ENCODE data around the gene POU4F1. TPM values are rescaled to one million over a fixed set of nuclear protein-coding genes. Genes with fewer than 3 reads are reported as not detected.

The POU4F1 gene, protein sequence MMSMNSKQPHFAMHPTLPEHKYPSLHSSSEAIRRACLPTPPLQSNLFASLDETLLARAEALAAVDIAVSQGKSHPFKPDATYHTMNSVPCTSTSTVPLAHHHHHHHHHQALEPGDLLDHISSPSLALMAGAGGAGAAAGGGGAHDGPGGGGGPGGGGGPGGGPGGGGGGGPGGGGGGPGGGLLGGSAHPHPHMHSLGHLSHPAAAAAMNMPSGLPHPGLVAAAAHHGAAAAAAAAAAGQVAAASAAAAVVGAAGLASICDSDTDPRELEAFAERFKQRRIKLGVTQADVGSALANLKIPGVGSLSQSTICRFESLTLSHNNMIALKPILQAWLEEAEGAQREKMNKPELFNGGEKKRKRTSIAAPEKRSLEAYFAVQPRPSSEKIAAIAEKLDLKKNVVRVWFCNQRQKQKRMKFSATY
- total RNA-seq: not detected in 2 replicates

DNA sequence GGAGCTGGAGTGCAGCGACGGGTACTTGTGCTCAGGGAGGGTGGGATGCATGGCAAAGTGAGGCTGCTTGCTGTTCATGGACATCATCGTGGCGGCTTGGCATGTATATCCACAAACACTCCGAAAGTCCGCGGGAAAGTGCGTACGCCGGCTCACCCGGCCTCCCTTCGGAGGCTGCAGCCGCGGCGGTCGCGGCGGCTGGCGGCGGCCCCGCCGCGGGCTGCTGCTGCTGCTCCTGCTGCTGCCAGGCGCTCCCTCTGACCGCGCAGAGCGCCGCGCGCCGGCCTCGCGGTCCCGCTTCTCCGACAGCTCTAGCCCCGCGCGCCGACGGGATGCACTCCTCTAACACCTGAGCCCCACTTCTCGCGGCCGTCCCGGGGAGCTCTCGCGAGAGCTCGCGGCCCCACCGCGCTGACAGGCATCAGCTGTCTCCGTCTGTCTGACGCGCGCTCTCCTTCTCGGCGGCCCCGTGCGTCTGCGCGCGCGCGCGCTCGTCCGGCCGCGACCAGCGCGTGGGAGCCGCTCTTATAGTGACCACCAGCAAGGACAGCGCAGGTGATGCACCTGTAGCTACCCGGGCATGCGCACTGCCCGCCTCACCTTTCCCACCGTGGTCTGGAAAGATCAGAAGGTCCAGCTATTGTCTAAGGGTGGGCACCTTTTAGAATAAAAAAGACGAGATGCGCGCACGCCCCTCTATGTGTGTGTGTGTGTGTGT is at the start of gene POU4F1:
POU4F1 (minus strand) TSS at position 313 of the 718 bp plus-strand sequence; CDS start at position 87, 226 bp downstream.

Other genes with a start within 250 kb of the POU4F1 start
- gene OBI1, start 55.6 kb upstream of the POU4F1 start, total RNA-seq: 9.8 and 11.5 TPM in 2 replicates

All from smooth muscle cell of bladder (primary cell).